Measurements from ENCODE around the gene BCL11A.

BCL11A gene

DNA sequence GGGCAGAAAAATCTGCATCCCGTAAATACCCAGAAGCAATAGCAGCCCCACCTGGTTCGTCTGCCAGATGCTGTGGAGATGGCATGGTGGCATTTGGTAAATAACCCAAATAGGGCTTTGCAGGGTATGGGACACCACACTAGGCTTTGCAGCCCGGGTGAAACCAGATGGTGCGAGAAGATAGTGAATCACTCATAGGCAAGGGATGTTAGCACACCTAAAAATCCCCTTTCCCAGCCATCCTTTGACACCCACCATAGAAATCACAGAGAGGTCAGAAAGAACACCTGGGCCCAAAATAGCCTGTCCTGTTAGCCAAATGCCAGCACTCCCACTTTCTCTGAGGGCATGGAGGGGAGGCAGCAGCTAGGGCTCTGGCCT, 47.6 kb downstream of the BCL11A start:
- Histone ChIP-seq H3K36me3 (ENCODE audit: low read depth) (no peaks in the 10 kb centered on the region), H3K27me3 (ENCODE audit: insufficient read depth, poor library complexity, severe bottlenecking) (no peaks in the 10 kb centered on the region), H3K27ac (ENCODE audit: poor library complexity, severe bottlenecking) (no peak overlapping the region), H3K9me3 (ENCODE audit: severe bottlenecking) (no peaks in the 10 kb centered on the region), H3K4me3 (ENCODE audit: severe bottlenecking) (no peak overlapping the region), H3K4me1 (ENCODE audit: insufficient read depth, poor library complexity, severe bottlenecking) (no peaks in the 10 kb centered on the region)
- TF ChIP-seq, protein P1, sequence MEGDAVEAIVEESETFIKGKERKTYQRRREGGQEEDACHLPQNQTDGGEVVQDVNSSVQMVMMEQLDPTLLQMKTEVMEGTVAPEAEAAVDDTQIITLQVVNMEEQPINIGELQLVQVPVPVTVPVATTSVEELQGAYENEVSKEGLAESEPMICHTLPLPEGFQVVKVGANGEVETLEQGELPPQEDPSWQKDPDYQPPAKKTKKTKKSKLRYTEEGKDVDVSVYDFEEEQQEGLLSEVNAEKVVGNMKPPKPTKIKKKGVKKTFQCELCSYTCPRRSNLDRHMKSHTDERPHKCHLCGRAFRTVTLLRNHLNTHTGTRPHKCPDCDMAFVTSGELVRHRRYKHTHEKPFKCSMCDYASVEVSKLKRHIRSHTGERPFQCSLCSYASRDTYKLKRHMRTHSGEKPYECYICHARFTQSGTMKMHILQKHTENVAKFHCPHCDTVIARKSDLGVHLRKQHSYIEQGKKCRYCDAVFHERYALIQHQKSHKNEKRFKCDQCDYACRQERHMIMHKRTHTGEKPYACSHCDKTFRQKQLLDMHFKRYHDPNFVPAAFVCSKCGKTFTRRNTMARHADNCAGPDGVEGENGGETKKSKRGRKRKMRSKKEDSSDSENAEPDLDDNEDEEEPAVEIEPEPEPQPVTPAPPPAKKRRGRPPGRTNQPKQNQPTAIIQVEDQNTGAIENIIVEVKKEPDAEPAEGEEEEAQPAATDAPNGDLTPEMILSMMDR (IDR thresholded peaks at IDR 0.05; ENCODE audit: poor library complexity, severe bottlenecking) = no peak
- ATAC-seq (ENCODE audit: low read depth) = no peak
- DNase-seq (ENCODE audit: low spot score) = no peak

- DNase-seq (ENCODE audit: low spot score) (no peak), ATAC-seq (ENCODE audit: low read depth) (no peak)
- Histone ChIP-seq H3K27ac (ENCODE audit: poor library complexity, severe bottlenecking) (no peak overlapping the region), H3K36me3 (ENCODE audit: low read depth) (no peaks in the 10 kb centered on the region), H3K4me1 (ENCODE audit: insufficient read depth, poor library complexity, severe bottlenecking) (no peaks in the 10 kb centered on the region), H3K27me3 (ENCODE audit: insufficient read depth, poor library complexity, severe bottlenecking) (no peaks in the 10 kb centered on the region), H3K9me3 (ENCODE audit: severe bottlenecking) (no peaks in the 10 kb centered on the region), H3K4me3 (ENCODE audit: severe bottlenecking) (no peak overlapping the region)
- TF ChIP-seq, protein P1 (IDR thresholded peaks at IDR 0.05; ENCODE audit: poor library complexity, severe bottlenecking) = no peak
Observed at GRCh38 chr2:60505240-60505879, 48.1 kb downstream of the BCL11A start.

GRCh38 chr2:60504049-60504448, 49.4 kb downstream of the BCL11A start:
- Histone ChIP-seq H3K36me3 (ENCODE audit: low read depth) (no peaks in the 10 kb centered on the region), H3K27ac (ENCODE audit: poor library complexity, severe bottlenecking) (no peak overlapping the region), H3K9me3 (ENCODE audit: severe bottlenecking) (no peaks in the 10 kb centered on the region), H3K27me3 (ENCODE audit: insufficient read depth, poor library complexity, severe bottlenecking) (no peaks in the 10 kb centered on the region), H3K4me3 (ENCODE audit: severe bottlenecking) (no peak overlapping the region), H3K4me1 (ENCODE audit: insufficient read depth, poor library complexity, severe bottlenecking) (no peaks in the 10 kb centered on the region)
- TF ChIP-seq, protein P1 (IDR thresholded peaks at IDR 0.05; ENCODE audit: poor library complexity, severe bottlenecking) = no peak
- ATAC-seq (ENCODE audit: low read depth) = no peak
- no peak for DNase-seq (ENCODE audit: low spot score)

DNA sequence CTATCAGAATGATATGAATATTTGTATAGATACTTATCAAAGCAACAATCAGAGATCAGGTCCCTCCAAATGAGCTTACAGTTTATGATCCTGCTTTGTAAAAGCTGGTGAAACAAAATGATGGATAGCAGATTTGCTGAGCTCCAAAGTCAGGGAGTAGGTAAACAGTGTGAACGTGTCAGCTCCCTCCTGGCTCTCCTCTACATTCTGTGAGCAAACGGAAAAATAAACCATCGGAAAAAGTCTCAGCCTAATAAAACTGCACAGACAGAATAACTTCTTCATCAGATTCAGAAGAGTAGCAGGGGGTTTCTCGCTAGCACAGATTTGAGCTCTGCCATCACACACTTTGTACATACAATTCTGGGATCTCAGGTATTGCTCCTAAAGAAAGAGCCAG, 51.3 kb downstream of the BCL11A start:
- no peaks in the 10 kb centered on the region for H3K27me3 ChIP-seq (ENCODE audit: insufficient read depth, poor library complexity, severe bottlenecking)
- DNase-seq (ENCODE audit: low spot score) (no peak), ATAC-seq (ENCODE audit: low read depth) (no peak)
- H3K4me3 ChIP-seq (ENCODE audit: severe bottlenecking) = no peak overlapping the region
- H3K36me3 ChIP-seq (ENCODE audit: low read depth) = no peaks in the 10 kb centered on the region
- H3K4me1 ChIP-seq (ENCODE audit: insufficient read depth, poor library complexity, severe bottlenecking) = no peaks in the 10 kb centered on the region
- TF ChIP-seq, protein P1 (IDR thresholded peaks at IDR 0.05; ENCODE audit: poor library complexity, severe bottlenecking) = no peak
- no peak overlapping the region for H3K27ac ChIP-seq (ENCODE audit: poor library complexity, severe bottlenecking)
- H3K9me3 ChIP-seq (ENCODE audit: severe bottlenecking) = no peaks in the 10 kb centered on the region

DNA sequence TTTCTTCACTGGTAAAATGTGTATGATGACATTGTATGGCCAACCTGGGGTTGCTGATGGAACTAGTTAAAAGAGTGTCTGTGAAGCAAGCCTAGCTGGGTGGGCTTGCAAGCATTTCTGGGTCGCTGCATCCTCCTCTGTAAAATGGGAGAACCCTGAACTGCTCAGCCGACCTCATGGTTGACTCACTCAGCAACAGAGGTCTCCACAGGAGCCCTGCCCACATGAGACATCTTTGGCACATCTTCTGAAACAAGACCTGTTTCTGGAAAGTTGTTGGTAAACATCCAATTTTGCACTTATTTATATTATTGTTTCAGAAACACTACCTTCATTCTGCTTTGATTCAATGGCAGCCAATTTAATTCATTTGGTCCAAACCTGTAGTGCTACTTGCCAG, 52.6 kb downstream of the BCL11A start:
- Histone ChIP-seq H3K4me1 (ENCODE audit: insufficient read depth, poor library complexity, severe bottlenecking) (no peaks in the 10 kb centered on the region), H3K4me3 (ENCODE audit: severe bottlenecking) (no peak overlapping the region), H3K27me3 (ENCODE audit: insufficient read depth, poor library complexity, severe bottlenecking) (no peaks in the 10 kb centered on the region), H3K27ac (ENCODE audit: poor library complexity, severe bottlenecking) (no peak overlapping the region), H3K9me3 (ENCODE audit: severe bottlenecking) (no peaks in the 10 kb centered on the region), H3K36me3 (ENCODE audit: low read depth) (no peaks in the 10 kb centered on the region)
- TF ChIP-seq, protein P1 (IDR thresholded peaks at IDR 0.05; ENCODE audit: poor library complexity, severe bottlenecking) = no peak
- DNase-seq (ENCODE audit: low spot score) (no peak), ATAC-seq (ENCODE audit: low read depth) (no peak)

Measured in RWPE2 (cell line).